Smooth muscle cell (in vitro differentiated cells): Measurements from ENCODE around the gene NFATC3. TPM values are rescaled to one million over a fixed set of nuclear protein-coding genes. Genes with fewer than 3 reads are reported as not detected.
A peak's percentile ranks its signal among the peaks of the same experiment; 100 is the strongest.
"Not testable (repeated sequence)": the region's sequence is repeated elsewhere in the genome, so short reads cannot be mapped to it uniquely, and the experiment has no call there.

ENCODE experiments used
- DNase-seq: peaks from one replicate; lab custom pipeline; 2025; ENCODE audit not compliant: unreplicated experiment; lab: John Stamatoyannopoulos, UW
- H2AFZ ChIP-seq: fragments of 200-600 bp; sonication (generic); 2 replicates; pipeline ENCODE4 v1.6.0; 2016; ENCODE audit warnings: antibody characterized with exemption, low read depth, mild to moderate bottlenecking
- H3F3A ChIP-seq: fragments of 200-600 bp; sonication (generic); 2 replicates; pipeline ENCODE4 v1.6.0; 2017; ENCODE audit warnings: antibody characterized with exemption, low read depth
- H3K27ac ChIP-seq: fragments of 200-600 bp; sonication (generic); 2 replicates; pipeline ENCODE4 v1.5.1; 2016; ENCODE audit warnings: low read depth, mild to moderate bottlenecking
- H3K27me3 ChIP-seq: fragments of 200-600 bp; sonication (generic); 2 replicates; pipeline ENCODE4 v1.6.1; 2016; ENCODE audit warnings: low read depth, mild to moderate bottlenecking
- H3K36me3 ChIP-seq: fragments of 200-600 bp; sonication (generic); 2 replicates; pipeline ENCODE4 v1.5.1; 2016; ENCODE audit warnings: low read depth
- H3K4me1 ChIP-seq: fragments of 200-600 bp; sonication (generic); 2 replicates; pipeline ENCODE4 v1.5.1; 2016; ENCODE audit warnings: low read depth
- H3K4me2 ChIP-seq: fragments of 200-600 bp; sonication (generic); 2 replicates; pipeline ENCODE4 v1.6.0; 2016; ENCODE audit warnings: mild to moderate bottlenecking
- H3K4me3 ChIP-seq: fragments of 200-600 bp; sonication (generic); 2 replicates; pipeline ENCODE4 v1.5.1; 2016; ENCODE audit warnings: mild to moderate bottlenecking
- H3K79me2 ChIP-seq: fragments of 200-600 bp; sonication (generic); 2 replicates; pipeline ENCODE4 v1.6.0; 2016; ENCODE audit warnings: low read depth, mild to moderate bottlenecking
- H3K9ac ChIP-seq: fragments of 200-600 bp; sonication (generic); 2 replicates; pipeline ENCODE4 v1.6.0; 2016; ENCODE audit warnings: low read depth
- H3K9me3 ChIP-seq: fragments of 200-600 bp; sonication (generic); replicated peaks from 2 replicates; pipeline ENCODE4 v1.5.1; 2016; ENCODE audit warnings: low read depth
- H4K20me1 ChIP-seq: fragments of 200-600 bp; sonication (generic); 2 replicates; pipeline ENCODE4 v1.6.0; 2016; ENCODE audit warnings: low read depth
- CTCF ChIP-seq: fragments of 200-600 bp; sonication (generic); IDR thresholded peaks from 2 replicates; pipeline ENCODE4 v1.5.1; 2017; ENCODE audit warnings: borderline replicate concordance, mild to moderate bottlenecking, antibody characterized with exemption; ENCODE audit not compliant: insufficient read depth, poor library complexity, severe bottlenecking
- WGBS: methylation state at CpG from one replicate; pipeline ENCODE4 v1.1.7; 2016; ENCODE audit warnings: low lambda C conversion rate; 5-methylcytosine and 5-hydroxymethylcytosine counted together
- polyA plus RNA-seq: library from polyadenylated mRNA; unstranded; fragments of >200 nt; fragmentation: Nextera tagmentation; extraction: Ambion mirVana; gene quantifications from 2 replicates; pipeline ENCODE4 v1.2.1, GENCODE V29; 2016
- total RNA-seq: library from RNA; depleted of rRNA; stranded (reverse); fragments of >200 nt; gene quantifications from 2 replicates; pipeline ENCODE4 v1.2.3, GENCODE V29; 2014

The NFATC3 gene
- total and polyA plus RNA-seq, 2 experiments from 2014 or later, result 14.7 to 30.2 TPM

GRCh38 chr16:68115851-68116250 is 30.7 kb downstream of the NFATC3 start:
- peaks cover 80% of the 10 kb centered on the region for H4K20me1 ChIP-seq
- no peak overlapping the region for H3K4me2 ChIP-seq
- no peak for TF ChIP-seq CTCF
- 82% methylated on average over 2 of the region's 2 CpGs for WGBS
- no peaks in the 10 kb centered on the region for H3K27me3 ChIP-seq
- H3K79me2 ChIP-seq, result peaks cover 74% of the 10 kb centered on the region
- no peak overlapping the region for H3K27ac ChIP-seq
- no peak for DNase-seq
- H3K4me3 ChIP-seq, result no peak overlapping the region
- H2AFZ ChIP-seq, result no peak overlapping the region
- H3K4me1 ChIP-seq, result no peaks in the 10 kb centered on the region
- no peaks in the 10 kb centered on the region for H3K36me3 ChIP-seq
- no peak overlapping the region for H3K9ac ChIP-seq
- H3K9me3 ChIP-seq, result no peaks in the 10 kb centered on the region
- no peaks in the 10 kb centered on the region for H3F3A ChIP-seq

GRCh38 chr16:68116256-68116867 is 31.2 kb downstream of the NFATC3 start:
- DNase-seq, result no peak
- no peaks in the 10 kb centered on the region for H3K27me3 ChIP-seq
- H3K9ac ChIP-seq, result no peak overlapping the region
- H3K4me2 ChIP-seq, result no peak overlapping the region
- no peak overlapping the region for H2AFZ ChIP-seq
- H4K20me1 ChIP-seq, result peaks cover 85% of the 10 kb centered on the region
- no peaks in the 10 kb centered on the region for H3K9me3 ChIP-seq
- H3K4me3 ChIP-seq, result no peak overlapping the region
- no peaks in the 10 kb centered on the region for H3K36me3 ChIP-seq
- H3K4me1 ChIP-seq, result no peaks in the 10 kb centered on the region
- peaks cover 75% of the 10 kb centered on the region for H3K79me2 ChIP-seq
- peak; percentile 31 for TF ChIP-seq CTCF
- H3K27ac ChIP-seq, result no peak overlapping the region
- 93% methylated on average over 2 of the region's 2 CpGs for WGBS
- no peaks in the 10 kb centered on the region for H3F3A ChIP-seq

DNA sequence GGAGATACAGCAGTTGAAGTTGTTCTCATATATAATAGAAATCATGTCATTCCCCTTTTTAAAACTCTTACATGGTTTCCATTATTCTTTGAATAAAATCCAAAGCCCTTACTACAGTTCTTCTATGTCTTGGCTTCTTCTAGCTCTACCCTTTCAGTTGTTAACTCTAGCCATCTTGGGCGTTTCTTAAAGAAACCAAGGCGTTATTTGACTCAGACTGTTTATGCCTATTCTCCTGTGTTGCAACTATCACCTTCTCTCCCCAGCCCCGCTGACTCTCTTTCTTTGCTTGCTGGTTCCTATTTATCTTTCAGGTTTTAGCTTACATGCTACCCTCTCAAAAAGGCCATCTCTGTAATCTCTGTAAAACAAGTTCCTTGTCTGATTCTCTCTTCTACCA is 32.7 kb downstream of the NFATC3 start:
- Histone ChIP-seq H4K20me1 (peaks cover 97% of the 10 kb centered on the region), H3K4me3 (no peak overlapping the region), H3K4me2 (no peak overlapping the region), H3K79me2 (peaks cover 80% of the 10 kb centered on the region), H3K36me3 (no peaks in the 10 kb centered on the region), H3K4me1 (no peaks in the 10 kb centered on the region), H2AFZ (no peak overlapping the region), H3K9ac (no peak overlapping the region), H3K27ac (no peak overlapping the region), H3F3A (no peaks in the 10 kb centered on the region), H3K27me3 (no peaks in the 10 kb centered on the region), H3K9me3 (no peaks in the 10 kb centered on the region)
- WGBS, result 98% methylated on average over 3 of the region's 3 CpGs
- DNase-seq, result no peak
- TF ChIP-seq CTCF, result no peak

- not testable (repeated sequence) for H3K27ac ChIP-seq, H3F3A ChIP-seq, H3K4me1 ChIP-seq, H3K4me2 ChIP-seq, H3K4me3 ChIP-seq, H3K9me3 ChIP-seq, H3K27me3 ChIP-seq, DNase-seq, H3K9ac ChIP-seq, H3K36me3 ChIP-seq, H2AFZ ChIP-seq
- over 99% methylated on average over 13 of the region's 13 CpGs for WGBS
- Histone ChIP-seq H3K79me2 (peaks cover 74% of the 10 kb centered on the region), H4K20me1 (peaks cover 92% of the 10 kb centered on the region)
Observed at GRCh38 chr16:68118954-68119353, 33.8 kb downstream of the NFATC3 start.

DNA sequence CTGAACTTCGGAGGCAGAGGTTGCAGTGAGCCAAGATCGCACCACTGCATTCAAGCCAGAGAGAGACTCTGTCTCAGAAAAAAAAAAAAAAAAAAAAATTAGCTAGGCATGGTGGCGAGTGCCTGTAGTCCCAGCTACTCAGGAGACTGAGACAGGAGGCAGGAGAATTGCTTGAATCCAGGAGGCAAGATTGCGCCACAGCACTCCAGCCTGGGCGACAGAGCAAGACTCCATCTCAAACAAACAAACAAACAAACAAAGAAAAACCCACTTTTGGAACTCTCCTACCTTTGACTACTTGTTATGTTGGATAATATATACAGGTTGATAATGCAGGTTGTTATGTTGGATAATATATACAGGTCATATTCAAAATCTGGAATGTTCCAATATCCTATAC is 35.3 kb downstream of the NFATC3 start:
- DNase-seq, H3K27ac ChIP-seq: not testable (repeated sequence)
- peaks cover 82% of the 10 kb centered on the region for H3K79me2 ChIP-seq

More for the DNA sequence above, 35.3 kb downstream of the NFATC3 start:
- not testable (repeated sequence) for H3K4me2 ChIP-seq, H3K4me3 ChIP-seq, H3K36me3 ChIP-seq, H3K9ac ChIP-seq, H3K4me1 ChIP-seq, H3K9me3 ChIP-seq, H2AFZ ChIP-seq, H3K27me3 ChIP-seq, H3F3A ChIP-seq
- 95% methylated on average over 5 of the region's 5 CpGs for WGBS
- H4K20me1 ChIP-seq, result peaks cover 82% of the 10 kb centered on the region
